Measurements from ENCODE around the gene ZNF749.
A peak's percentile ranks its signal among the peaks of the same experiment; 100 is the strongest.

The ZNF749 gene

DNA sequence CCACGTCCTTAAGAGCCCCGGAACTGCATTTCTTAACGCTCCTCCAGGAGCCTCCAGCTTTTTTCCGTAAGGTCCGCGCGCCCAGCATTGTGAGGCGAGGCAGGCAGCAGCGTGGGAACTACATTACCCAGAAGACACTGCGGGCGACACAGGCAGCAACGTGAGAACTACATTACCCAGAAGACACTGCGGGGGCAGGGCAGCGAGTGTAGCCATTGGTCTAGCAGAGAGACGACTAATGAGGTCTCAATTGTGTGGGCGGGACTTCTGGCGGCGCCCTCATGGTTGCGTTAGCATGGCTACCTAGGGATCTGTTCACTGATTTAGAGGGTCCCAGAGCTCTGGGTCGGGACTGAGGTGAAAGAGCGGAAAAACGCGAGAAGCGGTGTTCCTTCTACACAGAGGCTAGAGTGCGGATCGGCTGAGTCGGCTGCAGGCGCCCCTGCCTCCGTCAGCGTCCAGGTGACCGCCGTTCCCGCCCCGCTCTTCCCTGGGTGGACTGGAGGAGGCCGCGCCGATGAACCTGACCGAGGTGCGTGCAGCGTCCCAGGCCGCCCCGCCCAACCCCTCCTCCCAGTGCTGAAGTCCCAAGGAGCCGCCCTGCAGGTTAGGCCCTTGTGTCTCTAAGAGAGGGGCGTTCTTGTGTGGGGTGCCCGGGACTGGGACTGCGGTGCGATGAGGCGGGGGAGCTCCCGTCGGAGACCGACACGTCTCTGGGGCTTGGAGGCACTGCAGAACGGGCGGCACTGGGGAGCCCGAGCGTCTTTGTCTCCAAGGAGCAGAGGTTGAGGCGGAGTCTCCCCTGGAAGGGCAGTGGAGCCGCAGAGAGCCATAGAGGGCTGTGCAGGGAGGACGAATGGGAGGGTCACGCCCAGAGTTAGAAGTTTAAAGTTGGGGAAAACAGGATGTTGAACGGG is at the start of gene ZNF749:
Gene ZNF749, plus strand, starts transcription at position 264 of the 917 bp plus-strand sequence. Its CDS starts 254 bp downstream, at position 518.
- peak; percentile 99 for DNase-seq

DNA sequence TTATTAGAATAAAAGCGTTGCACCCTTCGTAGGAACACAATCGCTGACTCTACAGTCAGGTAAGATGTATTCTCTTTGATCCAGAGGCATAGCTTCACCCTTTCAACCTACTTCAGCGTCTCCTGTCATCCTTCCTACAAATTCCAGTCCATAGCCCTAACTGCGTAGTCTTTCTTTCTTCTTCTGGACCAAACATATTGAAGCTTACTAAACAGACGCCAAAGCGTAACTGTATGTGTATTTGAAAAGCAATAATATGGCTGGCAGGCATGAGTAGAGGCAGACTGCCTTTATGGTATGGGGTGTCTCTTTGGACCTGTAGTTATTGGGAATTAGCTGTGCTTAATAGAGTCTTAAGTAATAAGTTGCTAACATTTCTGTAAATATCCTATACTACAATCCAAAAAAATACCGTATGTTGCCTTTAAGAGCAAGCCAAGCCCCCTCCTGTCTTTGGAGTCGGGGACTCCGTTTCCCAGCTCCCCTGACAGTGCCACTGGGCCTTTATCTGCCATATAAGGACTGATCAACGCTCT is 45.9 kb upstream of the ZNF749 start:
- DNase-seq: no peak

DNA sequence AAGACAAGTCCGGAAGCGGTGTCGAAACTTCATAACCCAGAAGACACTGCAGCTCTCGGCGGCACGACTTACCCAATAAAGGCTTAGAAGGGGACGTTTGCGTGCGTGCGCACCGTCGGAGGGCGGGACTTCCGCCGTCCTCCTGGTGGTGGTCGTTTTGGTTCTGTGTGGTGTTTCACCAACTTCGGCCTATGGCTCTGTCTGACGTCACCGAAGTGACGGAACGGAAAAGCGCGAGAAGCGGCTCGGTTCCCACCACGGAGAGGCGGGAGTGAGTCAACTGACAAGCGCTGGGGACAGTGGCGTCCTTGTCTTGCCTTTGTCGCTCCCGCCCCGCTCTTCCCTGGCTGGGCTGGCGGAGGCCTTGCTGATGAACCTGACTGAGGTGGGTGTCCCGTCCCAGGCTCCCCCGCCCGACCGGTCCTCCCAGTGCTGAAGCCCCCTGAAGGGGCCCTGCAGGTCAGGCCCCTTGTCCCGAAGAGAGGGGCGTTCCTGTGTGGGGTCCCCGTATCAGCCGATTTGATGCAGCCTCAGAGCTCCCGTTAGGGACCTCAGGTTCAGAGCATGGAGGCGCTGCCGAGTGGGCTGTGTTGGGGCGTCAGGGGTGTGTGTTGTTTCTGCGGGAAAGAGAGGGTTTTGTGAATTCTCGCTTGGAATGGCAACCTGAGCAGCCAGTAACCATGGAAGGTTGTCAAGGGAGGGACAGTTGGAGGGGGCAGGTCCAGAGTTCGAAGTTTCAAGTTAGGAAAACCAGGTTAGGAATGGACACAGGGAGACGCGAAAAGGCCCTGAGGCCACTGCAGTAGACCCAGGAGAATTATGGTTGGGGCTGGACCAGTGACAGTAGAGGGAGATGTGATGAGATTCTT is 45.2 kb upstream of the ZNF749 start, which contains the start of gene ZNF548:
Gene ZNF548, plus strand, starts transcription at position 125 of the 869 bp plus-strand sequence. Its CDS starts 246 bp downstream, at position 371.
- DNase-seq: peak; percentile 99

DNA sequence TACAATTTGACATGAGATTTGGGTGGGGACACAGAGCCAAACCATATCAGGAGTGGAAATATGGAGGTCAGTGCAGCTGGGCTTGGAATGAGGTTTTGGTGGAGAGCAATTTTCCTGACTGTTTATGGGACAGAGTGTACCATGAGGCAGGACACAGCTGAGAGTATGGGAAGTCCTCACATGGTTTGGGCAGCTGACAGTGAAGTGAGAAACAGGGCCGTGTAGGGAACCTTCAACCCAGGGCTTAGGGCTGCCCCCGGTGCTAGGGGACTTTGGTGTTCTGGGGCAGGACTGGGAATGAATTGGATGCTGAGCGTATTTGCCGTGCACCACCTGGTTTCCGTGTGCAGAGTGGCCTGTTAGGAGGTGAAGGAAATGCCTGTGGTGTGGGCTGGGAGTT is 39.4 kb upstream of the ZNF749 start:
- DNase-seq: no peak

DNA sequence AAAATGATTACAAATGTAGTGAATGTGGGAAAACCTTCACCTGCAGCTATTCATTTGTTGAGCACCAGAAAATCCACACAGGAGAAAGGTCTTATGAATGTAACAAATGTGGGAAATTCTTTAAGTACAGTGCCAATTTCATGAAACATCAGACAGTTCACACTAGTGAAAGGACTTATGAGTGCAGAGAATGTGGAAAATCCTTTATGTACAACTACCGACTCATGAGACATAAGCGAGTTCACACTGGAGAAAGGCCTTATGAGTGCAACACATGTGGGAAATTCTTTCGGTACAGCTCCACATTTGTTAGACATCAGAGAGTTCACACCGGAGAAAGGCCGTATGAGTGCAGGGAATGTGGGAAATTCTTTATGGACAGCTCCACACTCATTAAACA is 36.3 kb upstream of the ZNF749 start:
- no peak for DNase-seq

DNA sequence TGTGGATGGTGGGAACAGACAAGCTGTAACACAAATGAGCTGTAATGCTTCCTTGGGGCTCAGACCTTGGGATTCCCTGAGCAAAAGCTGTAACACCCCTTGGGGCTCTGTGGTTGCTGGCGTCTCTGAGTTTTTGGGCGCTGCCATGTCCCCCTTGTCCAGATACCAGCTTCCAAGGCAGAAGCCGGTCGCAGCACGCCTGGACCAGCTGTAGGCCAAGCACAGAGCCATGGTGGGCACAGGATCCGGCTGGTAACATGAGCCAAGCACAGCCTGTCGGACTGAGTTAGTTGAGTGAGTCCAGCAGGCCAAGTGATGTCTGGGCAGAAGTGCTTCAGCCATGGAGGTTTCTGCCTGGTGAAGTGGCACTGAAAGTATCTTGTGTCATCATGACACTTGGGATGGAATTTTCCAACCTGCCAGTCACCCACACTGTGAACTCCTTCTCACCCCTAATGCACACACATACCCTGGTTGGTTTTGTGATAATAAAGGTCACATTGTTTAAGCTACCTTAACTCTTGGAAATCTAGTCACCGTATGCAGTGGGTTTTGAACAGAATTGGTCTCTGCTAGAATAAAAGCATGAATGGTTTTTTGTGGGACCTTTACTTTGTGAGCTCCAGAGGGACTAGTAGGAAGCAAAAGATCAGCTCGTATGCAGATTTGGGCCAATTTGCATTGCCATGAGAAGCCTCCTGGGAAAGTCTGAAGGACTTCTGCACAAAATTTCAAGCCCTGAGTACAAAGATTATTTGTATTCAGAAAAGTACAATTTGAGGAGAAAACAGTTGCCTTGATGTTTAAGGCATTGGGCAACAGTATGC is 31.2 kb upstream of the ZNF749 start:
- DNase-seq: no peak

DNA sequence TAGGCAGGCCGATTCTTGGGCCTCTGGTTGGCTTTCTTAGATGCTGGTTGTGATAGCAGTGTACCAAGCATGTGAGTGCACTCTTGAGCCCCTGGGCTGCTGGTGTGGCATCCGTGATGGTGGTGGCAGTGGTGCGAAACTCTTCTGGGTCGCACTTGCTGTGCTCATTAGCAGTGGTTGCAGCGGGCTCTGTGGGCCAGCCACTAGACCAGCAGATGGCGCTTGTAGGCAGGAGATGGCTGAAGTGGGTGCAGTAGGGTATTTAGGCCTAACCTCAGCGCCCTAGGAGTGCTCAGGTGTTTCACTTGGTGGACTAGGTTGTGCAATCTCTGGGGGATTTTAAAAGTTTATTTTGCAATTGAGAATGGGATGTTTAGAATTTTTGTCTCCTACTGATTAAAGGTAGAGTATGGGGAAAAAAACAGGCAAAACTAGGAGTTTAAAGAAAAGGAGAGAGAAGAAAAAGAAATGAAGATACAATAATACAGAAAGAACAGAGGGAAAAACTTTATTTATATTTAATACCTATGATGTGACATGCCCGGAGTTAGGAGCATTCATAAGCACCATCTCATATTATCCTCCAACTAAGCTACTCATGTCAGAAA is 28.5 kb upstream of the ZNF749 start:
- peak; percentile 40 for DNase-seq

DNA sequence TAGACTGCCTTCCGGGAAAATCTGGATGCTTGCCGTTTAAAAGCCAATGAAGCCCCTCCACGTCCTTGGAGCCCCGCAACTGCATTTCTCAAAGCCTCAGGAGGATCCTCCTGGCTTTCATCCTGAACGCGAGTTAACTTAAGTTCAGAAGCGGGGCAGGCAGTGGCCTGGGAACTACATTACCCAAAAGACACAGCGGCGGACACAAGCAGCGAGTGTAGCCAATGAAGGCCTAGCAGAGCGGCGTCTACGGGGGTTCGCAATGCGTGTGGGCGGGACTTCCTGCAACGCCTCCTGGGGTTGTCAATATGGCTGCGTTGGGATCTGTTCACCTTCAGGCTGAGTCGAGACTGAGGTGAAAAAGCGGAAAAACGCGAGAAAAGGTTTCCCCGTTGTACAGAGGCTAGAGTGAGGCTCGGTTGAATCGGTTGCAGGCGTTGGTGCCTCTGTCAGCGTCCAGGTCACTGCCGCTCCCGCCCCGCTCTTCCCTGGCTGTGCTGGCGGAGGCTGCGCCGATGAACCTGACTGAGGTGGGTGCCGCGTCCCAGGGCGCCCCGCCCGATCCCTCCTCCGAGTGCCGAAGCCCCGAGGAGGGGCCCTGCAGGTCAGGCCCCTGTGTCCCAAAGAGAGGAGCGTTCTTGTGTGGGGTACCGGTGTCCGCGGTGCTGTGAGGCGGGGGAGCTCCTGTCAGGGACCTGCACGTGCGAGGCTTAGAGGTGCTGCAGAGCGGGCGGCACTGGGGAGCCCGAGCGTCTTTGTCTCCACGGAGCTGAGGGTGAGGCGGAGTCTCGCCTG is 24.1 kb upstream of the ZNF749 start, which contains the start of gene ZNF17:
Gene ZNF17, plus strand, starts transcription at position 285 of the 795 bp plus-strand sequence. CDS start 2,455 bp downstream, outside the sequence.
- DNase-seq: peak; percentile 97

DNA sequence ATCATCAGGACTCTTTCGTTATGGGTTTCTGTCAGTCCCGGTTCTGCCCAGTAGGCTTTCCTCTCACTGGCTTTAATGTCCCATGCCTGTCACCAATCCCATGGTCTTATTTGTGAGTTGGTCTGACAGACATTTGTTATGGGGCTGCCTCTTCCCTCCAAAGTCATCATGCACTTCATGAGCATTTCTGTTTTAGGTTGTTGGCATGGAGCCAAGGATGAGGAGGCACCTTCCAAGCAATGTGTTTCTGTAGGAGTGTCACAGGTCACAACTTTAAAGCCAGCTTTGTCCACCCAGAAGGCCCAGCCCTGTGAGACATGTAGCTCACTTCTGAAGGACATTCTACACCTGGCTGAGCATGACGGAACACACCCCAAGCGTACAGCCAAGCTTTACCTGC is 15.7 kb upstream of the ZNF749 start:
- DNase-seq: no peak

DNA sequence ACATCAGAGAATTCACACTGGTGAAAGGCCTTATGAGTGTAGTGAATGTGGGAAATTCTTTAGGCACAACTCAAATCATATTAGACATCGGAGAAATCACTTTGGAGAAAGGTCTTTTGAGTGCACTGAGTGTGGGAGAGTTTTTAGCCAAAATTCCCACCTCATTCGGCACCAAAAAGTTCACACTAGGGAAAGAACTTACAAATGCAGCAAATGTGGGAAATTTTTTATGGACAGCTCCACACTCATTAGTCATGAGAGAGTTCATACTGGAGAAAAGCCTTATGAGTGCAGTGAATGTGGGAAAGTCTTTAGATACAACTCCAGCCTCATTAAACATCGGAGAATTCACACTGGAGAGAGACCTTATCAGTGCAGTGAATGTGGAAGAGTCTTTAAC is 14.1 kb upstream of the ZNF749 start:
- DNase-seq: no peak

DNA sequence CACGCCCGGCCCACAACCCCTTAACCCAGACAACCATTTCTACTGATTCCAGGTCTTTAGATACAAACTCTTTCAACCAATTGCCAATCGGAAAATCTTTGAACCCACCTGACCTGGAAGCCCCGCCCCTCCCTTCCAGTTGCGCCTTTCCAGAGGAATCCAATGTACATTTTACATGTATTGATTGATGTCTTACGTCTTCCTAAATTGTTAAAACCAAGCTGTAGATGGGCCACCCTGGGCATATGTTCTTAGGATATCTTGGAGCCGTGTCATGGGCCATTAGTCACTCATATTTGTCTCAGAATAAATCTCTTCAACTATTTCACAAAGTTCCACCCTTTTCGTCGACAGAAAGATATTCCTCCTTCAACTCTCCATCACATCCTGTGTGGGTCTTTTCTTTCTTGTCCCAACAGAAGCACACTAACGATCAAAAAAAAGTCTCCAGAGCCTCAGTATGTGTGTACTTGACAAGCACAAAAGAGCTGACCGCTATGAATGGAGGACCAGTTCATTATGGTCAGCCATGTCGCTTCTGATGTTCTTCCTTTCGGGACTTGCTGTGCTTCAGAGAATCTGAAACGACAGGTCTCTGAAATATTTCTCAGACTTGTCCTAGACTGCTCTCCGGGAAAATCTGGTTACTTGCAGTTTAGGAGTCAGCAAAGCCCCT is 601 bp upstream of the ZNF749 start:
- DNase-seq: no peak

DNA sequence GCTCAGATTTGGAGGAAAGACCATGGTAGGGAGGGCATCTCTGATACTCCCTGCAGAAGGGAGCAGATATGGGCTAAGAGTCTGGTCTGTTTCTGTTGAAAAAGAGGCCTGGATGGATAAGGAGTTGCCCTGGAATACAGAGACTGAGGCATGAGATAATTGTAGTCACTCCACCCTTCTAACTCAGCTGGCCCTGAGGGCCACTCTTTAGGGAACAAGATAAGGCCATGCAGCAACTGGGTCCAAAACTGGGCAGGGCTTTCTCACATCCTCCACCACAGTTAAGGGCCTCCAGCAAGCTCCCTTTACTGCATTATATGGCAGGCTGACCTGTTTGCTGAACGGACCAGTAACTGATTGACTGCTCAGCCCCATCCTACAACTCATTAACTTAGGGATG is 1.3 kb downstream of the ZNF749 start:
- DNase-seq: no peak

DNA sequence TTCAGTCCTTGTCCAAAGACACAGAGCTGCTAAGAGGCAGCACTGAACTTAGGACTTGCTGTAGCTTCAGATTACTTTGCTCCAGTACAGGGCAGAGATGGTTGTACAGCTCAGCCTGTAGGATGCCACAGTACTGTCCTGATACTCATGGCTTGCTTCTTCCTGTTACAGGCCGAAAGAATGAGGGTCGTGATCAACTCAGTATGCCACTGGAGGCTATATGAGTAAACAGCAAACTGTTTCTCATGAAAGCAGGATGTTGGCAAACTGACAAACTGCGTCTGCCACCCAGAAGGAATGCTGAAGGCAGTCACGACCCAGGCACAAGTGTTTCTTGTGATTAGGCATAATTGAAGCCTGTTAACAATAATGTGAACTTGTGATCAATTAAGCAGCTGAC is 2.8 kb downstream of the ZNF749 start:
- no peak for DNase-seq

DNA sequence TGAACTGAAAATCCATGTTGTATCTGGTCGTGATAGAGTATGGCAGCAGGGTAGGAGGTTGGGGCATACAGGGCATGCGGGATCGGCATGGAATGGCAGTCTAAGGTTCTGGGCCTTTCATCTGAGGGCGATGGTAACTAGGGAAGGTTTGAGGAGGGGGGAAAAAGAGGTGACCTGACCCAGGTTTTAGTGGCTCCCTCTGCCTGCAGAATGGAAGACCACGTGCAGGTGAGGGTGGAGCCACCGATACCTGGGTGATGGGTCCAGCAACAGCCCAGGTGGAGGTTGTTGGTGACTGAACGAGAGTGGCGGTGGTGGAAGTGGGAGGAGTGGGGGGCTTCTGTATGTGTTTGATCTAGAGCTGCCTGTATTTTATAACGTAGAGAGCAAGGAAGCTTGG is 3.8 kb downstream of the ZNF749 start:
- DNase-seq: no peak

DNA sequence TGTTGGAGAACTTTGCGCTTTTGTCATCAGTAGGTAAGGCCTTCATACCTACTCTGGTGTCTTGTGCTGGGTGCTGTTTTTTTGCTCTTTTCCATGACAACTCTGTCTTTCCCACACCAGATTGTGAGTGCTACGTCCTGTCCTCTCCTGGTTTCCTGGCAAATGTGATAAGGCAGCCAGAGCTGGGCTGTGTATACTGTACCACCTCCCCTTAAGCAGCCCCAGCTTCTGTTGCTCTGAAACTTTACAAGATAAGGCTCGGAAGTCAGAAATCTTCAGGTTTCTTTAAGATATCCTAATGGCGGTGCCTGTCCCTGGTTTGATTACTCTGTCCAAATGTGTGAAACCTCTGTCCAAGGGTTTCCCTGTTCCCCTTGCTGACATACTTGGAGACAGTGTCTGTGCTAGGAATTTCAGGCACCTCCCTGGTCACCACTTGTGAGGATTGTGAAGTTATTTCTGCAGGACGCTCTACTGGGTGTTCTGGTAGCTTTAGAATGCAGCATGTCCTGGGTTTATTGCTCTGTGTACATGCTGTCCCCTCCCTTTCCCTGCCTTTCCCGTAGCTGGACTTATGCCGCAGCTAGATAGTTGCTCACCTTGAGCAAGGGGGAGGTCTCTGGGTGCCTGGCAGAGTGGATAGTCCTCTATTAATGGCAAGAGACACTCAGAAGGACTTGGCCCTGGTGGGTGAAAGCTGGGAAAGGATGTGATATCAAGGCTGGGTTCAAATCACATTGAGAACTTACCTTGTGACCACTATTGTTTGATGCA is 7.0 kb downstream of the ZNF749 start:
- DNase-seq: no peak

DNA sequence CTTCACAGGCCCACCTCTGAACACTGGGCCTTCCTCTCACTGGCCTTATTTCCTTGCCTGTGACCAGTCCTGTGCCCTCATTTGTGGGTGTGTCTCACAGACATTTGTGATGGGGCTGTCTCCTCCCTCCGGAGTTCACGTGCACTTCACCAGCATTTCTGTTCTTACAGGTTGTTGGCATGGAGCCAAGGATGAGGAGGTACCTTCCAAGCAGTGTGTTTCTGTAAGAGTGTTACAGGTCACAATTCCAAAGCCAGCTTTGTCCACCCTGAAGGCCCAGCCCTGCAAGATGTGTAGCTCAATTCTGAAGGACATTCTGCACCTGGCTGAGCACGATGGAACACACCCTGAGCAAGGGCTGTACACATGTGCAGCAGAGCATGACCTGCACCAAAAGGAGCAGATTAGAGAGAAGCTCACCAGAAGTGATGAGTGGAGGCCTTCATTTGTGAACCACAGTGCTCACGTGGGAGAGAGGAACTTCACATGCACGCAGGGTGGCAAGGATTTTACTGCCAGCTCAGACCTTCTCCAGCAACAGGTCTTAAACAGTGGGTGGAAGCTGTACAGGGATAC is 8.1 kb downstream of the ZNF749 start:
- DNase-seq: no peak

DNA sequence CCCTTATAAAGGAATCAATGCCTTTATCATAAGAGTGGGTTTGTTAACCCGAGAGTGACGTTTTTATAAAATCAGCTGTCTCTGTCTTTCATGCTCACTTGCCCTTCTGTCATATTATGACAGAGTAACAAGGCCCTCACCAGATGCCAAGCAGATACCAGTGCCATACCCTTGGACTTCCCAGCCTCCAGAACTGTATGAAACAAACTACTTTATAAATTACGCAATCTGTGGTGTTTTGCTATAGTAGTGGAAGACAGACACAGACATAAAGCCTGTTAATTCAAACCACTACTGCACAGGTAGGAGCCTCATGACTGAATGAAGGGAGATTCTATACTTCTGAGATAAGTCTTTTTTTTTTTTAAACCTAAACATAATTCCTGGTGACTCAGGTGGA is 17.2 kb downstream of the ZNF749 start:
- DNase-seq: no peak

DNA sequence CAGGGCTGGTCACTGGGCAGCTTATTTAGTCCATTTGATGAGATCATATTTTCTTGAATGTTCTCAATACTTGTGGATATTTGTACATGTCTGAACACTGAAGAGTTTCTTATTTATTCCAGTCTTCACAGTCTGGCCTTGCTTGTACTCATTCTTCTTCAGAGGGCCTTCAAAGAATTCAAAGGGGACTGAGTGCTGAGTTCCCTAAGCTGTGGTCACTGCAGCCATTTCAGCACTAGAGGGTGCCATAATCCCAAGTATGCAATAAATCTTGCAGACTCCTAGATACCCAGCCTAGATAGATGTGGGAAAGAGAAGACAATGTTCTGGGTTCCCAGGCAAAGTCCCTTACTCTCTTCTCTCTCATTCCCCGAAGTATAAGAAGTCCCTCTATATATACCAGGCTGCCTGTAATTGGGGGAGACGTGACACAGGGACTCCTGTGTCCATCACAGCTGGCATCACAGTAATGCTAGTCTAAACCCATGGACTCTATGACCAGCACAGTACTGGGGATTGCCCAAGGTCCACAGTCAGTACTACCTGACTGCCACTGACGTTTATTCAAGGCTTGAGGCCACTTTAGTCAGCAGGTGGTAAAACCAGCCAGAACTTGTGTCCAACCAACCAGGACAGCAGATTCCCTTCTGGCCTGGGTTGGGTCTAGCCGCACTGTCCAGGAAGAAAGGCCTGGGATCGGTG is 30.7 kb downstream of the ZNF749 start:
- DNase-seq: peak; percentile 46

DNA sequence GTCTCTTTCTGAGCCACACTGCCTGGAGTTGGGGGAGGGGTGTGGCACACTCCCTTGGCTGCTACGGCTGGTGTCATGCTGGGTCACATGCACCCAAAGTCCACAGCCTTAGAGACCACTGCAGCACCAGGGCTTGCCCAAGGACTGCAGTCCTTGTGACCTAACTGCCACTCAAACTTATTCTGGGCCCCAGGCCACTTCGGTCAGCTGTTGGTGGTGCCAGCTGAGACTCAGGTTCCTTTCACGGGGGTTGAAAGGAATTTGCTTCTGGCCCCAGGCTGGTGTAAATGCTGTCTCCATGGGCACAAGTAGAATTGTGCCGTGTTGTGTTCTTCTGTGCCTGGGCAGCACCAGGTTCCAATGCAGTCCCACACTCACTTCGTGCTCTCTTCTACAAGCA is 31.4 kb downstream of the ZNF749 start:
- no peak for DNase-seq

Measured in inflammatory macrophage treated with lipopolysaccharide for 4 hours (primary cell).